ENCODE data around the gene LIPH. TPM values are rescaled to one million over a fixed set of nuclear protein-coding genes. Genes with fewer than 3 reads are reported as not detected.
"Not testable (repeated sequence)": the region's sequence is repeated elsewhere in the genome, so short reads cannot be mapped to it uniquely, and the experiment has no call there.

LIPH gene
- total RNA-seq, 1 donor from 2014 or later, result 1.8 TPM

DNA sequence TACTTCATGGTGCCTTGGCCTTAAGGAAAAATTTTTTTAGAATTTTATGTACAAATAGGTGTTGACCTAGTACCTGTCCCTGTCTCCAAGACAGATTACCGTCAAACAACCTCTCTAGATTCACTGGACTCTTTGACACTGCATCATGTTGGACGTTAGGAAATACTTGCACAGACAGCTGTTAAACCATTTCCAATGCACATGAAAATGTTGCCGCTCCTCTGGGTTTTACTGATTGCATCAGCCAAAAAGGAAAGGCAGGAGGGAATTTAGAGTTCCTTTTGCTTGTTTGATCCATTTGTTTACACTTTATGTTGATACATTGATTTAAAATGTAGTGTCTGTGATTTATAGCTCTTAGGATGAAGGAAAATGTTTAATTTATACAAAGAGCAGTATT, 68.1 kb downstream of the LIPH start:
- no peak overlapping the region for H3K4me3 ChIP-seq (ENCODE audit: low read depth, low read length)
- TF ChIP-seq, protein P1, sequence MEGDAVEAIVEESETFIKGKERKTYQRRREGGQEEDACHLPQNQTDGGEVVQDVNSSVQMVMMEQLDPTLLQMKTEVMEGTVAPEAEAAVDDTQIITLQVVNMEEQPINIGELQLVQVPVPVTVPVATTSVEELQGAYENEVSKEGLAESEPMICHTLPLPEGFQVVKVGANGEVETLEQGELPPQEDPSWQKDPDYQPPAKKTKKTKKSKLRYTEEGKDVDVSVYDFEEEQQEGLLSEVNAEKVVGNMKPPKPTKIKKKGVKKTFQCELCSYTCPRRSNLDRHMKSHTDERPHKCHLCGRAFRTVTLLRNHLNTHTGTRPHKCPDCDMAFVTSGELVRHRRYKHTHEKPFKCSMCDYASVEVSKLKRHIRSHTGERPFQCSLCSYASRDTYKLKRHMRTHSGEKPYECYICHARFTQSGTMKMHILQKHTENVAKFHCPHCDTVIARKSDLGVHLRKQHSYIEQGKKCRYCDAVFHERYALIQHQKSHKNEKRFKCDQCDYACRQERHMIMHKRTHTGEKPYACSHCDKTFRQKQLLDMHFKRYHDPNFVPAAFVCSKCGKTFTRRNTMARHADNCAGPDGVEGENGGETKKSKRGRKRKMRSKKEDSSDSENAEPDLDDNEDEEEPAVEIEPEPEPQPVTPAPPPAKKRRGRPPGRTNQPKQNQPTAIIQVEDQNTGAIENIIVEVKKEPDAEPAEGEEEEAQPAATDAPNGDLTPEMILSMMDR (conservative IDR thresholded peaks at IDR 0.05; ENCODE audit: low read depth, low read length), result no peak
- DNase-seq (ENCODE audit: low read depth), result no peak

DNA sequence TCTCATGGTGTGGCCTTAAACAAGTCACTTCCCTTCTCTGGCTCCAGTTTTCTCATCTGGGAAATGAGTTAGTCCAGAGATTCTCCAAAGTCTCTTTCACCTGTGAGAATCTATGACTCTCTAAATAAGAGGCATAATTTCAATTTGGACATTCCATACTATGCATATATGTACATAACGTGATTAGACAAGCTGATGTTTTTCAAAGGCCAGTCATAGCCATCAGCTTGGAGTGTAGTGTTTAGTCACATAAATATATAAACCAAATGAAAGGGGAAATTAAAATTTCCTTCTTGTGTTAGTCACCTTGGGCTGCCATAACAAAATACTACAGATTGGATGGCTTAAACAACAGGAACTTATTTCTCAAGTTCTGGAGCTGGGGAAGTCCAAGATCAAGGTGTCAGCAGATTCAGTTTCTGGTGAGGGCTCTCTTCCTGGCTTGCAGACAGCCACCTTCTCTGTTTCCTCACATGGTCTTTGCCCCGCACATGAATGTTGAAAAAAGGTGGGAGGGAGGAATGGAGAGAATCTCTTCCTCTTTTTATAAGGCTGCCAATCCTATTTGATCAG, 72.9 kb downstream of the LIPH start:
- H3K4me3 ChIP-seq (ENCODE audit: low read depth, low read length), result no peak overlapping the region
- DNase-seq (ENCODE audit: low read depth), result no peak
- TF ChIP-seq, protein P1 (conservative IDR thresholded peaks at IDR 0.05; ENCODE audit: low read depth, low read length), result no peak

DNA sequence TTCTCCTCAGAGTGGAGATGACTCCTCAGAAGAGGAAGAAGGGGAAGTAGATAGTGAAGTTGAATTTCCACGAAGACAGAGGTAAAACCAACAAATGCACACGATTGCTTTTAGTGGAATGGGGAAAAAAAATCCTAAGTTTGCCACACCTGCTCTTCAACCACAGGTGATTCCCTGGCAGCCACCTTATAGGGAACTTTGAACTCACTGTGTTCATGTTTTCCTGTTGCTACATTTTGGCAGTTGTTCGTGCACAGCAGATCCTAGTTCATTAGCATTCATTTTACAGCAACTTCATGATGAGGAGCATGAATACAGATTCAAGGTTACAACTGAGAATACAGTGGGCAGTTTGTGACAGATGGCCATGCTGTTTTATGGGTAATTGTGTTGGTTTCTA, 75.1 kb downstream of the LIPH start:
- H3K4me3 ChIP-seq (ENCODE audit: low read depth, low read length), result no peak overlapping the region
- TF ChIP-seq, protein P1 (conservative IDR thresholded peaks at IDR 0.05; ENCODE audit: low read depth, low read length), result no peak
- DNase-seq (ENCODE audit: low read depth), result no peak

DNA sequence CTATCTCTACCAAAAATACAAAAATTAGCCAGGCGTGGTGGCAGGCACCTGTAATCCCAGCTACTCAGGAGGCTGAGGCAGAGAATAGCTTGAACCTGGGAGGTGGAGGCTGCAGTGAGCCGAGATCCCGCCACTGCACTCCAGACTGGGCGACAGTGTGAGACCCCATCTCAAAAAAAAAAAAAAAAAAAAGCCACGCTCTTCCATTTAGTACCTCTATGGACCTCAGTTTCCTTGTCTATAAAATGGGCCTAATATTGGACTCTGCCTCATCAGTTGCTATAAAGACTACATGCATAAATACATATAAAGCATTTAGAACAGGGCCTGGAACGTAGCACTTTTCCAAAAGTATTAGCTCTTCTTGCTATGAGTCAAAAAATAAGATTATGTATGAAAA, 77.5 kb downstream of the LIPH start:
- not testable (repeated sequence) for H3K4me3 ChIP-seq (ENCODE audit: low read depth, low read length); DNase-seq (ENCODE audit: low read depth)

DNA sequence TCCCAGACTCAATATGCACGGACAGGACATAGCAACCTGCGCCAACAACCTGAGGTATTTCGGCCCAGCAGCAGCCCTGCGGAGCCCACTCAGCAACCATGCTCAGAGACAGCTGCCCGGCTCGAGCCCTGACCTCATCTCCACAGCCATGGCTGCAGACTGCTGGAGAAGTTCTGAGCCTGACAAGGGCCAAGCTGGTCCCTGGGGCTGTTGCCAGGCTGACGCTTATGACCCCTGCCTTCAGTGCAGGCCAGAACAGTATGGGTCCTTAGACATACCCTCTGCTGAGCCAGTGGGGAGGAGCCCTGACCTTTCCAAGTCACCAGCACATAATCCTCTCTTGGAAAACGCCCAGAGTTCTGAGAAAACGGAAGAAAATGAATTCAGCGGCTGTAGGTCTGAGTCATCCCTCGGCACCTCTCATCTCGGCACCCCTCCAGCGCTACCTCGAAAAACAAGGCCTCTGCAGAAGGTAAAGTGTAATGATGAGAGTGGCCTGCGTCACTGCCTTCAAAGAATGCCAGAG, 79.0 kb downstream of the LIPH start:
- no peak for DNase-seq (ENCODE audit: low read depth)
- no peak overlapping the region for H3K4me3 ChIP-seq (ENCODE audit: low read depth, low read length)
- TF ChIP-seq, protein P1 (conservative IDR thresholded peaks at IDR 0.05; ENCODE audit: low read depth, low read length), result no peak

DNA sequence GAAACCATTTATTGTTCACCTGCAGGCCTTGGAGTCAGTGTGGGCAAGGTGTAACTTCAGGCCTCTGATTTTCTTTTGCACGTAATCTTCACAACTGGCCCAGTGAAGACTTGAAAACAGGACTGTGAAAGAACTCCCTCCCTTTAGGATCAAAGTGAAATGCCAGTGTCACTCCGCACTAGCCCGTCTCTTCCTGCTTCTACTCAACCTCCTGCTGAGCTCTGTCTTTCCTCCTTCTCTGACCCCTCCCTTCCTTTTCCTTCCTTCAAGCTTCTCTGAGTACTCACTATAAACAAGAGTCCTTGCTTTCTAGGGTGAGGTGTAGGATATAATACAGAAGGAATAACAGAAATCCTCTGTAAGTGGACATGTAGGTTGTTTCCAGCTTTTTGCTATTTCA, 82.1 kb downstream of the LIPH start:
- TF ChIP-seq, protein P1 (conservative IDR thresholded peaks at IDR 0.05; ENCODE audit: low read depth, low read length), result no peak
- no peak overlapping the region for H3K4me3 ChIP-seq (ENCODE audit: low read depth, low read length)
- DNase-seq (ENCODE audit: low read depth), result no peak

DNA sequence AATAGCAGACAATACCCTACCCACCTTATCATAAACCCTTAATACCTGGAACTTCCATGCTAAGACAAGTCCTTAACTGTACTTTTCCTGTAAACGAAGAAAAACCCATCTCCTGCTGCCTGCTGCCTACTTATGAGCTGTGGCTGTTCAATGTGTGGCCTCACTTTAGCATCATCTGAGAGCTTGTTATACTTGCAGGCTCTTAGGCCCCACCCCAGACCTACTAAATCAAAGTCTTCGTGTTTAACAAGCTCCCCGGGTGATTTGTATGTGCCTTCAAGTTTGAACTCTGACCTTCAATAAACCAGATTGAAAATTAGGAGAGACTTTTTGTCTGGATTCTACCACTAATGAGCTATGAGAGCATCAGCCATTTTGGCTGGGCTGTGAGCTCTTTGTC, 82.8 kb downstream of the LIPH start:
- TF ChIP-seq, protein P1 (conservative IDR thresholded peaks at IDR 0.05; ENCODE audit: low read depth, low read length), result no peak
- DNase-seq (ENCODE audit: low read depth), result no peak
- H3K4me3 ChIP-seq (ENCODE audit: low read depth, low read length), result no peak overlapping the region

DNA sequence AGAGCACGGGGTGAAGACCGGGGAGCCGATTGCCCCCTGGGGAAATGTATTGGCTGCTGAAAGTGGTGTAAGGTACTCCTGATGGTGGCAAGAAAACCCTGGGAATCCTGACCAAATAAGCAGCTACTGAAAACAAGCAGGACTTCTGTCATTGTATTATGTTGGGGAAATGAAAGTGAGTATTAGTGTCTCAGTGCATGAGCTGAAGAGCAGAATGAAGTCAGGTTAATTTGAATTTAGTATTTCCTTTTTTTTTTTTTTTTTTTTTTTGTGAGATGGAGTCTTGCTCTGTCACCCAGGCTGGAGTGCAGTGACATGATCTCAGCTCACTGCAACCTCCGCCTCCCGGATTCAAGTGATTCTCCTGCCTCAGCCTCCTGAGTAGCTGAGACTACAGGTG, 86.3 kb downstream of the LIPH start:
- DNase-seq (ENCODE audit: low read depth); H3K4me3 ChIP-seq (ENCODE audit: low read depth, low read length): not testable (repeated sequence)
